K562 (cell line): Measurements from ENCODE around the gene ACOT4. TPM values are rescaled to one million over a fixed set of nuclear protein-coding genes. Genes with fewer than 3 reads are reported as not detected.
A peak's percentile ranks its signal among the peaks of the same experiment; 100 is the strongest.
"Not testable (repeated sequence)": the region's sequence is repeated elsewhere in the genome, so short reads cannot be mapped to it uniquely, and the experiment has no call there.

ENCODE experiments used
- ATAC-seq: fragments of 200-7000 bp; cut with Tn5 transposase; 3 replicates; pipeline ENCODE4 v1.9.1; 2020; ENCODE audit warnings: moderate library complexity
- BruUV-seq: library from RNA; stranded (reverse); fragments of 400-500 nt; replicated peaks from 2 replicates; lab custom pipeline; 2021; lab: Mats Ljungman, UMichigan
- CTCF ChIA-PET: fragments of 300-600 bp; formaldehyde crosslinking; extraction: SDS; loops from one replicate; lab custom pipeline; 2021; ENCODE audit warnings: low intra/inter-chr PET ratio; lab: Yijun Ruan, JAX
- POLR2A ChIA-PET: fragments of 300-600, 350-650 bp; sonication (Branson Sonifier 250); formaldehyde crosslinking; extraction: SDS; loops from one replicate; lab custom pipeline; 2021; ENCODE audit warnings: antibody characterized with exemption, inconsistent platforms; lab: Yijun Ruan, JAX
- DNase-seq, 4 experiments: peaks; one replicate each; pipeline versions ENCODE4 v3.0.0 to v3.0.0-alpha.2; 2011 to 2018; ENCODE audit warnings: low spot score in 3 of 4, mixed read lengths in 3 of 4; ENCODE audit errors: extremely low read depth in 1 of 4
- FAIRE-seq: peaks from 2 replicates; lab custom pipeline; 2011; peaks lifted over from hg19 to GRCh38; lab: Jason Lieb, UNC
- H2AFZ ChIP-seq: 2 replicates; pipeline ENCODE4 v1.6.0; 2011; ENCODE audit warnings: low read depth, low read length, control low read depth, inconsistent platforms
- H3K27ac ChIP-seq: fragments of 200-600 bp; 3 replicates; pipeline ENCODE4 v1.8.0; 2011; ENCODE audit warnings: low read depth, mild to moderate bottlenecking, control low read depth, inconsistent platforms, low read length, moderate library complexity, mixed read lengths; ENCODE audit errors: extremely low read depth
- H3K27me3 ChIP-seq, 2 experiments: fragments of 300-600 bp in 1 of 2; 2 replicates in 1 of 2; 3 replicates in 1 of 2; pipeline versions ENCODE4 v1.6.0 to v1.8.0; 2011; ENCODE audit warnings: inconsistent platforms in 2 of 2, low read length in 2 of 2, mild to moderate bottlenecking in 1 of 2, mixed read lengths in 1 of 2, moderate library complexity in 1 of 2; ENCODE audit not compliant: control insufficient read depth in 2 of 2, insufficient read depth in 2 of 2
- H3K36me3 ChIP-seq: fragments of 300-600 bp; 3 replicates; pipeline ENCODE4 v1.8.0; 2011; ENCODE audit warnings: mild to moderate bottlenecking, low read length, inconsistent platforms; ENCODE audit not compliant: control insufficient read depth, insufficient read depth
- H3K4me1 ChIP-seq, 2 experiments: fragments of 200-600 bp in 1 of 2; replicated peaks in 1 of 2; 2 replicates in 1 of 2; 3 replicates in 1 of 2; pipeline versions ENCODE4 v1.5.1 to v1.8.0; 2011; ENCODE audit warnings: inconsistent platforms in 2 of 2, low read length in 2 of 2, mild to moderate bottlenecking in 1 of 2, mixed read lengths in 1 of 2, moderate library complexity in 1 of 2; ENCODE audit not compliant: control insufficient read depth in 2 of 2, insufficient read depth in 2 of 2
- H3K4me2 ChIP-seq: 2 replicates; pipeline ENCODE4 v1.6.1; 2011; ENCODE audit warnings: low read length, control low read depth, inconsistent platforms, mixed read lengths; ENCODE audit not compliant: insufficient read depth
- H3K4me3 ChIP-seq: fragments of 200-600 bp; sonication (generic), shearing (Covaris generic); 2 replicates; pipeline ENCODE4 v1.5.1; 2016; ENCODE audit warnings: control low read depth, inconsistent platforms
- H3K79me2 ChIP-seq: fragments of 200-600 bp; 3 replicates; pipeline ENCODE4 v1.8.0; 2011; ENCODE audit warnings: low read length, inconsistent platforms; ENCODE audit not compliant: control insufficient read depth, insufficient read depth
- H3K9ac ChIP-seq, 2 experiments: 2 replicates each; pipeline versions ENCODE4 v1.6.0 to v1.6.1; 2011; ENCODE audit warnings: low read depth in 2 of 2, low read length in 2 of 2, control low read depth in 1 of 2, inconsistent platforms in 1 of 2, mild to moderate bottlenecking in 1 of 2, mixed read lengths in 1 of 2; ENCODE audit not compliant: insufficient read depth in 1 of 2
- H3K9me1 ChIP-seq: one replicate; pipeline ENCODE4 v1.6.0; 2011; ENCODE audit warnings: inconsistent platforms, mild to moderate bottlenecking, low read length, moderate library complexity; ENCODE audit not compliant: control insufficient read depth, insufficient read depth
- H3K9me3 ChIP-seq: replicated peaks from 2 replicates; pipeline ENCODE4 v1.5.1; 2011; ENCODE audit warnings: low read depth, low read length, inconsistent platforms; ENCODE audit not compliant: control insufficient read depth, insufficient read depth
- H4K20me1 ChIP-seq: replicated peaks from 2 replicates; pipeline ENCODE4 v1.6.1; 2011; ENCODE audit warnings: low read length, inconsistent platforms, mixed read lengths; ENCODE audit not compliant: control insufficient read depth, insufficient read depth
- RAD21 ChIP-seq, 2 experiments: fragments of 250-450 bp in 1 of 2; fragments of 450-650 bp in 1 of 2; sonication (Bioruptor Pico) in 1 of 2; formaldehyde crosslinking in 1 of 2; IDR thresholded peaks in 1 of 2; conservative IDR thresholded peaks in 1 of 2; 2 replicates each; pipeline versions ENCODE4 v1.4.0 to v1.8.0; 2020 to 2022; ENCODE audit warnings: mild to moderate bottlenecking in 2 of 2, moderate library complexity in 1 of 2
- REST ChIP-seq, 2 experiments: fragments of 450-650 bp; formaldehyde crosslinking in 1 of 2; IDR thresholded peaks; 2 replicates each; pipeline versions ENCODE4 v1.4.0 to v1.6.1; 2014 to 2020; ENCODE audit warnings: mild to moderate bottlenecking in 2 of 2, borderline replicate concordance in 1 of 2, low read depth in 1 of 2
- TFAP4 ChIP-seq: sonication (generic); formaldehyde crosslinking; IDR thresholded peaks from 2 replicates; pipeline ENCODE4 v1.8.0; 2022; ENCODE audit warnings: missing genetic modification reagents, mild to moderate bottlenecking, moderate library complexity, borderline replicate concordance
- ZNF384 ChIP-seq: IDR thresholded peaks from 2 replicates; pipeline ENCODE4 v1.6.1; 2012; ENCODE audit warnings: low read depth, low read length, improper control_type of control experiment
- ZNF764 ChIP-seq: fragments of 250-450 bp; sonication (Bioruptor Pico); IDR thresholded peaks from 2 replicates; pipeline ENCODE4 v1.4.0; 2020; ENCODE audit warnings: low read depth, mild to moderate bottlenecking, moderate library complexity
- WGBS: fragments of 100-300 bp; shearing (Covaris generic); methylation state at CpG from one replicate; pipeline ENCODE4 v1.1.6; 2016; ENCODE audit warnings: low coverage, mixed read lengths; ENCODE audit not compliant: insufficient coverage; ENCODE audit errors: missing lambda C conversion rate; 5-methylcytosine and 5-hydroxymethylcytosine counted together
- in situ Hi-C: fragments of 300-500 bp; cut with MboI; formaldehyde crosslinking; loops from 4 replicates; pipeline ENCODE4 v1.15.0; 2018; ENCODE audit warnings: inconsistent platforms, mixed read lengths
- intact Hi-C: fragments of 100-400 bp; cut with micrococcal nuclease; formaldehyde crosslinking; loops from 2 replicates; pipeline ENCODE4 v1.14.2; 2022
- polyA plus RNA-seq, 8 experiments: library from polyadenylated mRNA; depleted of rRNA in 4 of 8; stranded (reverse) in 5 of 8; unstranded in 3 of 8; fragments of >200 nt; fragmentation: Nextera tagmentation in 2 of 8; fragmentation: Illumina TruSeq in 1 of 8; extraction: Ambion mirVana in 2 of 8; extraction: Trizol in 1 of 8; gene quantifications; 2 replicates each; pipeline versions ENCODE4 v1.2.1 to v1.2.3, GENCODE V29; 2011 to 2014; ENCODE audit warnings: inconsistent platforms in 1 of 8, missing spikeins in 1 of 8
- total RNA-seq, 7 experiments: library from RNA; depleted of rRNA in 6 of 7; stranded (reverse); fragments of >200 nt in 6 of 7; fragmentation: Illumina TruSeq in 2 of 7; extraction: Trizol in 2 of 7; gene quantifications; 2 replicates each; pipeline versions ENCODE4 v1.2.1 to v1.2.3, GENCODE V29; 2011 to 2021; ENCODE audit warnings: low replicate concordance in 1 of 7
- TF ChIP-seq, protein P1 (sequence below), 3 experiments: IDR thresholded peaks in 2 of 3; conservative IDR thresholded peaks in 1 of 3; 2 replicates each; pipeline ENCODE4 v1.5.1; 2011 to 2012; ENCODE audit warnings: low read length in 3 of 3, mild to moderate bottlenecking in 3 of 3, control low read depth in 2 of 3, improper control_type of control experiment in 1 of 3, inconsistent platforms in 1 of 3, low read depth in 1 of 3, mixed read lengths in 1 of 3, moderate library complexity in 1 of 3; ENCODE audit not compliant: insufficient read depth in 2 of 3

ACOT4 gene
- total and polyA plus RNA-seq, 9 of the 15 experiments (the other 6 are each of a cell fraction or from before 2014, with no cell fraction given) = not detected

- H3K4me3 ChIP-seq; H3K4me1 ChIP-seq; H3K36me3 ChIP-seq; H4K20me1 ChIP-seq; H3K27me3 ChIP-seq; H3K27ac ChIP-seq; intact Hi-C loops; H3K9me3 ChIP-seq; POLR2A ChIA-PET; BruUV-seq; H3K79me2 ChIP-seq; H3K4me2 ChIP-seq; H3K9ac ChIP-seq; in situ Hi-C loops; H2AFZ ChIP-seq; H3K9me1 ChIP-seq; TF ChIP-seq REST (CRISPR knock-in tag; IDR thresholded peaks at IDR 0.05; ENCODE audit: low read depth): not testable (repeated sequence)
- 13% methylated on average over 5 of the region's 8 CpGs for WGBS
- TF ChIP-seq, protein P1, sequence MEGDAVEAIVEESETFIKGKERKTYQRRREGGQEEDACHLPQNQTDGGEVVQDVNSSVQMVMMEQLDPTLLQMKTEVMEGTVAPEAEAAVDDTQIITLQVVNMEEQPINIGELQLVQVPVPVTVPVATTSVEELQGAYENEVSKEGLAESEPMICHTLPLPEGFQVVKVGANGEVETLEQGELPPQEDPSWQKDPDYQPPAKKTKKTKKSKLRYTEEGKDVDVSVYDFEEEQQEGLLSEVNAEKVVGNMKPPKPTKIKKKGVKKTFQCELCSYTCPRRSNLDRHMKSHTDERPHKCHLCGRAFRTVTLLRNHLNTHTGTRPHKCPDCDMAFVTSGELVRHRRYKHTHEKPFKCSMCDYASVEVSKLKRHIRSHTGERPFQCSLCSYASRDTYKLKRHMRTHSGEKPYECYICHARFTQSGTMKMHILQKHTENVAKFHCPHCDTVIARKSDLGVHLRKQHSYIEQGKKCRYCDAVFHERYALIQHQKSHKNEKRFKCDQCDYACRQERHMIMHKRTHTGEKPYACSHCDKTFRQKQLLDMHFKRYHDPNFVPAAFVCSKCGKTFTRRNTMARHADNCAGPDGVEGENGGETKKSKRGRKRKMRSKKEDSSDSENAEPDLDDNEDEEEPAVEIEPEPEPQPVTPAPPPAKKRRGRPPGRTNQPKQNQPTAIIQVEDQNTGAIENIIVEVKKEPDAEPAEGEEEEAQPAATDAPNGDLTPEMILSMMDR (IDR thresholded peaks at IDR 0.05 in 2 of 3, conservative IDR thresholded peaks at IDR 0.05 in 1 of 3; ENCODE audit: insufficient read depth in 2 of 3, low read depth in 1 of 3, low read length in 3 of 3) = peak; percentile 55 to 82 (median 56)
- peak in 1 of 2 experiments; percentile 35; a peak in 2 of 4 replicates for TF ChIP-seq RAD21 (CRISPR knock-in tag; conservative IDR thresholded peaks at IDR 0.05 in 1 of 2, IDR thresholded peaks at IDR 0.05 in 1 of 2)
- 0 out of 2 replicates have a peak, but pooled peaks have one; percentile 32 for TF ChIP-seq ZNF384
- TF ChIP-seq ZNF764 = peak; percentile 87
- peak; percentile 16; the same call in 1 of the 2 replicates for TF ChIP-seq REST (IDR thresholded peaks at IDR 0.05; ENCODE audit: borderline replicate concordance)
- peak; percentile 24; the same call in 1 of the 2 replicates for TF ChIP-seq TFAP4 (CRISPR knock-in tag)
- DNase-seq (peak; percentile 20 to 38 (median 28)), FAIRE-seq (peak; percentile 79), ATAC-seq (peak; percentile 99)
- CTCF ChIA-PET = interaction anchor here (0.6 kb wide), 1 partner anchor 260 kb away, joined by 3 read pairs; no protein-coding TSS in a partner anchor
Measured at GRCh38 chr14:73570913-73571312, 20.8 kb upstream of the ACOT4 start.
